ENCODE results near the gene BCAS3. TPM values are rescaled to one million over a fixed set of nuclear protein-coding genes. Genes with fewer than 3 reads are reported as not detected.

Gene BCAS3
- polyA plus RNA-seq, 1 donor from 2014 or later: 21.6 TPM

GRCh38 chr17:60902399-60902798 is 224.7 kb downstream of the BCAS3 start:
- no peaks in the 10 kb centered on the region for H4K20me1 ChIP-seq (ENCODE audit: insufficient read depth)
- no peak overlapping the region for H3K27ac ChIP-seq (ENCODE audit: low read length)
- H3K9me3 ChIP-seq (ENCODE audit: low read length): no peaks in the 10 kb centered on the region
- H3K27me3 ChIP-seq (ENCODE audit: insufficient read depth, low read depth, low read length): no peaks in the 10 kb centered on the region
- H3K9me2 ChIP-seq (ENCODE audit: insufficient read depth, low read length): no peaks in the 10 kb centered on the region
- peak overlapping the region; percentile 17 for H3K4me3 ChIP-seq (ENCODE audit: low read length)
- H3K4me2 ChIP-seq (ENCODE audit: low read length): no peak overlapping the region
- H2AFZ ChIP-seq (ENCODE audit: low read depth, low read length): no peak overlapping the region
- no peaks in the 10 kb centered on the region for H3K79me2 ChIP-seq (replicated peaks; ENCODE audit: insufficient read depth, low read length)
- H3F3A ChIP-seq (ENCODE audit: insufficient read depth, low read length, poor library complexity, severe bottlenecking): no peaks in the 10 kb centered on the region
- no peaks in the 10 kb centered on the region for H3K36me3 ChIP-seq (ENCODE audit: insufficient read depth, low read length)
- no peak for TF ChIP-seq SMC3 (conservative IDR thresholded peaks at IDR 0.05; ENCODE audit: poor library complexity)
- no peak for TF ChIP-seq EP300 (conservative IDR thresholded peaks at IDR 0.05; ENCODE audit: poor library complexity, severe bottlenecking)
- TF ChIP-seq TAF1 (IDR thresholded peaks at IDR 0.05; ENCODE audit: low read depth): no peak
- TF ChIP-seq RAD21 (conservative IDR thresholded peaks at IDR 0.05): no peak
- TF ChIP-seq, protein P1, sequence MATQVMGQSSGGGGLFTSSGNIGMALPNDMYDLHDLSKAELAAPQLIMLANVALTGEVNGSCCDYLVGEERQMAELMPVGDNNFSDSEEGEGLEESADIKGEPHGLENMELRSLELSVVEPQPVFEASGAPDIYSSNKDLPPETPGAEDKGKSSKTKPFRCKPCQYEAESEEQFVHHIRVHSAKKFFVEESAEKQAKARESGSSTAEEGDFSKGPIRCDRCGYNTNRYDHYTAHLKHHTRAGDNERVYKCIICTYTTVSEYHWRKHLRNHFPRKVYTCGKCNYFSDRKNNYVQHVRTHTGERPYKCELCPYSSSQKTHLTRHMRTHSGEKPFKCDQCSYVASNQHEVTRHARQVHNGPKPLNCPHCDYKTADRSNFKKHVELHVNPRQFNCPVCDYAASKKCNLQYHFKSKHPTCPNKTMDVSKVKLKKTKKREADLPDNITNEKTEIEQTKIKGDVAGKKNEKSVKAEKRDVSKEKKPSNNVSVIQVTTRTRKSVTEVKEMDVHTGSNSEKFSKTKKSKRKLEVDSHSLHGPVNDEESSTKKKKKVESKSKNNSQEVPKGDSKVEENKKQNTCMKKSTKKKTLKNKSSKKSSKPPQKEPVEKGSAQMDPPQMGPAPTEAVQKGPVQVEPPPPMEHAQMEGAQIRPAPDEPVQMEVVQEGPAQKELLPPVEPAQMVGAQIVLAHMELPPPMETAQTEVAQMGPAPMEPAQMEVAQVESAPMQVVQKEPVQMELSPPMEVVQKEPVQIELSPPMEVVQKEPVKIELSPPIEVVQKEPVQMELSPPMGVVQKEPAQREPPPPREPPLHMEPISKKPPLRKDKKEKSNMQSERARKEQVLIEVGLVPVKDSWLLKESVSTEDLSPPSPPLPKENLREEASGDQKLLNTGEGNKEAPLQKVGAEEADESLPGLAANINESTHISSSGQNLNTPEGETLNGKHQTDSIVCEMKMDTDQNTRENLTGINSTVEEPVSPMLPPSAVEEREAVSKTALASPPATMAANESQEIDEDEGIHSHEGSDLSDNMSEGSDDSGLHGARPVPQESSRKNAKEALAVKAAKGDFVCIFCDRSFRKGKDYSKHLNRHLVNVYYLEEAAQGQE (IDR thresholded peaks at IDR 0.05; ENCODE audit: borderline replicate concordance): no peak
- TF ChIP-seq CTCF (IDR thresholded peaks at IDR 0.05; ENCODE audit: poor library complexity, severe bottlenecking): peak; percentile 10
- TF ChIP-seq MXI1 (conservative IDR thresholded peaks at IDR 0.05; ENCODE audit: poor library complexity, severe bottlenecking): no peak
- TF ChIP-seq POLR2AphosphoS5 (IDR thresholded peaks at IDR 0.05): peak; percentile 17
- H3K9ac ChIP-seq (ENCODE audit: low read length): no peak overlapping the region

DNA sequence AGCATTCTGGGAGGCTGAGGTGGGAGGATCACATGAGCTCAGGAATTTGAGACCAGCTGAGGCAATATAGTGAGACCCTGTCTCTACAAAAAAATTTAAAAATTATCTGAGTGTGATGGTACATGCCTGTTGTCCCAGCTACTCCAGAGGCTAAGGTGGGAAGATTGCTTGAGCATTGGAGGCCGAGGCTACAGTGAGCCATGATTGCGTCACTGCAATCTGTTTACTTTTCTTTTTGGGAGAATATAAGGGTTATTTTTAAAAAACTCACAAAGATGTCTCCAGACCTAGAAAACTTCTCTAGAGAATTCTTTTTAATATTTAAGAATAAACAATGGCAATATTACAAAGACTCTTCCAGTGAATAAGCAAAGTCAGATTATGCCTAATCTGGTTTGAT is 226.9 kb downstream of the BCAS3 start:
- Histone ChIP-seq H2AFZ (ENCODE audit: low read depth, low read length) (no peak overlapping the region), H3K4me2 (ENCODE audit: low read length) (no peak overlapping the region), H3K4me3 (ENCODE audit: low read length) (no peak overlapping the region), H3K9me2 (ENCODE audit: insufficient read depth, low read length) (no peaks in the 10 kb centered on the region), H3K9ac (ENCODE audit: low read length) (no peak overlapping the region), H3F3A (ENCODE audit: insufficient read depth, low read length, poor library complexity, severe bottlenecking) (no peaks in the 10 kb centered on the region), H3K9me3 (ENCODE audit: low read length) (no peaks in the 10 kb centered on the region), H4K20me1 (ENCODE audit: insufficient read depth) (no peaks in the 10 kb centered on the region), H3K27me3 (ENCODE audit: insufficient read depth, low read depth, low read length) (no peaks in the 10 kb centered on the region), H3K27ac (ENCODE audit: low read length) (no peak overlapping the region), H3K36me3 (ENCODE audit: insufficient read depth, low read length) (no peaks in the 10 kb centered on the region), H3K79me2 (replicated peaks; ENCODE audit: insufficient read depth, low read length) (no peaks in the 10 kb centered on the region)
- TF ChIP-seq, protein P1 (IDR thresholded peaks at IDR 0.05; ENCODE audit: borderline replicate concordance): no peak
- no peak for TF ChIP-seq CTCF (IDR thresholded peaks at IDR 0.05; ENCODE audit: poor library complexity, severe bottlenecking)
